HCT116 (cell line): ENCODE results near the gene IGSF21. TPM values are rescaled to one million over a fixed set of nuclear protein-coding genes. Genes with fewer than 3 reads are reported as not detected.

Experiments
- ATAC-seq: fragments of 200-7000 bp; cut with Tn5 transposase; 2 replicates; pipeline ENCODE4 v1.9.1; 2020; ENCODE audit warnings: mild to moderate bottlenecking, moderate library complexity
- BruUV-seq: library from RNA; stranded (reverse); fragments of 400-500 nt; replicated peaks from 2 replicates; lab custom pipeline; 2021; lab: Mats Ljungman, UMichigan
- CTCF ChIA-PET: fragments of 300-600 bp; sonication (Branson Sonifier 250); formaldehyde crosslinking; loops from one replicate; lab custom pipeline; 2021; ENCODE audit warnings: antibody characterized with exemption; lab: Charles Lee
- POLR2A ChIA-PET: fragments of 300-600, 350-600 bp; sonication (Branson Sonifier 250); formaldehyde crosslinking; loops from one replicate; lab custom pipeline; 2021; ENCODE audit warnings: antibody characterized with exemption; lab: Charles Lee
- RAD21 ChIA-PET, 2 experiments: fragments of 300-600 bp; sonication (Branson Sonifier 250); formaldehyde crosslinking; loops; one replicate each; lab custom pipeline; 2023; ENCODE audit warnings: low total read pairs in 2 of 2; ENCODE audit not compliant: uncharacterized antibody in 2 of 2, unreplicated experiment in 2 of 2, low non-redundant PET in 1 of 2; lab: Charles Lee
- DNase-seq: peaks from one replicate; pipeline ENCODE4 v3.0.0-alpha.2; 2010; ENCODE audit warnings: low read depth, low spot score
- H2AFZ ChIP-seq: fragments of 200-600 bp; shearing (Covaris generic), sonication (generic); 2 replicates; pipeline ENCODE4 v1.6.1; 2017; ENCODE audit warnings: low read depth, mixed run types, mixed read lengths, antibody characterized with exemption, low read length; ENCODE audit not compliant: poor library complexity, severe bottlenecking
- H3K27ac ChIP-seq: 2 replicates; pipeline ENCODE4 v1.5.1; 2012; ENCODE audit warnings: low read depth, low read length
- H3K27me3 ChIP-seq: fragments of 200-600 bp; sonication (generic); 2 replicates; pipeline ENCODE4 v1.6.1; 2016; ENCODE audit warnings: mixed run types, low read length, mixed read lengths; ENCODE audit not compliant: insufficient read depth
- H3K36me3 ChIP-seq, 2 experiments: fragments of 200-500 bp in 1 of 2; fragments of 200-600 bp in 1 of 2; sonication (Bioruptor generic) in 1 of 2; sonication (generic) in 1 of 2; 2 replicates each; pipeline versions ENCODE4 v1.5.1 to v1.6.1; 2014 to 2016; ENCODE audit warnings: low read length in 2 of 2, inconsistent platforms in 1 of 2, mixed read lengths in 1 of 2, mixed run types in 1 of 2; ENCODE audit not compliant: insufficient read depth in 2 of 2, control insufficient read depth in 1 of 2
- H3K4me1 ChIP-seq, 2 experiments: fragments of 200-600 bp in 1 of 2; sonication (generic) in 1 of 2; 2 replicates each; pipeline versions ENCODE4 v1.5.1 to v1.6.1; 2012 to 2017; ENCODE audit warnings: low read length in 2 of 2, inconsistent platforms in 1 of 2, mild to moderate bottlenecking in 1 of 2, mixed read lengths in 1 of 2, mixed run types in 1 of 2, moderate library complexity in 1 of 2; ENCODE audit not compliant: insufficient read depth in 2 of 2, control insufficient read depth in 1 of 2
- H3K4me2 ChIP-seq: fragments of 200-600 bp; sonication (generic); 2 replicates; pipeline ENCODE4 v1.6.1; 2017; ENCODE audit warnings: mixed run types, low read length, mixed read lengths
- H3K4me3 ChIP-seq, 2 experiments: fragments of 200-600 bp in 1 of 2; sonication (generic) in 1 of 2; replicated peaks in 1 of 2; 2 replicates each; pipeline ENCODE4 v1.5.1; 2011 to 2016; ENCODE audit warnings: low read length in 2 of 2, control low read depth in 1 of 2, low read depth in 1 of 2, mild to moderate bottlenecking in 1 of 2, mixed read lengths in 1 of 2, mixed run types in 1 of 2
- H3K79me2 ChIP-seq: fragments of 200-600 bp; sonication (generic); 2 replicates; pipeline ENCODE4 v1.6.1; 2017; ENCODE audit warnings: mild to moderate bottlenecking, mixed run types, low read length, moderate library complexity, mixed read lengths; ENCODE audit not compliant: insufficient read depth
- H3K9ac ChIP-seq: fragments of 200-600 bp; sonication (generic); 2 replicates; pipeline ENCODE4 v1.6.1; 2016; ENCODE audit warnings: low read length, mixed read lengths
- H3K9me2 ChIP-seq: fragments of 200-600 bp; sonication (generic), shearing (Covaris generic); 2 replicates; pipeline ENCODE4 v1.6.1; 2017; ENCODE audit warnings: mixed run types, mild to moderate bottlenecking, moderate library complexity; ENCODE audit not compliant: insufficient read depth
- H3K9me3 ChIP-seq, 2 experiments: fragments of 200-500 bp in 1 of 2; fragments of 200-600 bp in 1 of 2; sonication (Bioruptor generic) in 1 of 2; sonication (generic) in 1 of 2; 2 replicates each; pipeline ENCODE4 v1.6.1; 2014 to 2017; ENCODE audit warnings: low read length in 2 of 2, mixed read lengths in 2 of 2, inconsistent platforms in 1 of 2, low read depth in 1 of 2, mild to moderate bottlenecking in 1 of 2, mixed run types in 1 of 2, moderate library complexity in 1 of 2; ENCODE audit not compliant: control insufficient read depth in 1 of 2, insufficient read depth in 1 of 2
- H4K20me1 ChIP-seq: fragments of 200-600 bp; sonication (generic), shearing (Covaris generic); 2 replicates; pipeline ENCODE4 v1.6.1; 2017; ENCODE audit warnings: mixed run types, mild to moderate bottlenecking, moderate library complexity; ENCODE audit not compliant: insufficient read depth
- CEBPB ChIP-seq: IDR thresholded peaks from 2 replicates; pipeline ENCODE4 v1.6.1; 2012; ENCODE audit warnings: low read depth
- EGR1 ChIP-seq: IDR thresholded peaks from 2 replicates; pipeline ENCODE4 v1.6.1; 2012; ENCODE audit warnings: low read depth
- ELF1 ChIP-seq: IDR thresholded peaks from 2 replicates; pipeline ENCODE4 v1.6.1; 2012; ENCODE audit warnings: low read depth, borderline replicate concordance
- EZH2phosphoT487 ChIP-seq: fragments of 200-600 bp; IDR thresholded peaks from 2 replicates; pipeline ENCODE4 v1.6.1; 2018; ENCODE audit warnings: antibody characterized with exemption, borderline replicate concordance
- FOSL1 ChIP-seq: IDR thresholded peaks from 2 replicates; pipeline ENCODE4 v1.6.1; 2012; ENCODE audit warnings: low read depth
- SIN3A ChIP-seq: IDR thresholded peaks from 2 replicates; pipeline ENCODE4 v1.6.1; 2012; ENCODE audit warnings: low read depth
- SP1 ChIP-seq: IDR thresholded peaks from 2 replicates; pipeline ENCODE4 v1.6.1; 2012; ENCODE audit warnings: low read depth
- SRF ChIP-seq: IDR thresholded peaks from 2 replicates; pipeline ENCODE4 v1.6.1; 2012; ENCODE audit warnings: low read depth
- TCF7L2 ChIP-seq: IDR thresholded peaks from 2 replicates; pipeline ENCODE4 v1.7.0; 2011; ENCODE audit warnings: borderline replicate concordance, inconsistent platforms; ENCODE audit not compliant: insufficient read depth, insufficient read length; ENCODE audit errors: extremely low read depth
- ZNF274 ChIP-seq: fragments of 200-500 bp; sonication (Bioruptor generic); IDR thresholded peaks from 2 replicates; pipeline ENCODE4 v1.6.1; 2014; ENCODE audit warnings: mild to moderate bottlenecking, low read depth, low read length, inconsistent platforms
- intact Hi-C: fragments of 100-400 bp; cut with micrococcal nuclease; formaldehyde crosslinking; loops from 2 replicates; pipeline ENCODE4 v1.10.0; 2022
- total RNA-seq: library from RNA; stranded (reverse); gene quantifications from one replicate; pipeline ENCODE4 v1.2.1, GENCODE V29; 2021; ENCODE audit not compliant: unreplicated experiment
- TF ChIP-seq, protein P1 (sequence below): IDR thresholded peaks from 2 replicates; pipeline ENCODE4 v1.6.1; 2012

IGSF21 gene
- total RNA-seq, 1 experiment from 2014 or later: not detected

- no peaks in the 10 kb centered on the region for H3K4me1 ChIP-seq
- no peaks in the 10 kb centered on the region for H3K79me2 ChIP-seq
- ChIA-PET POLR2A (no interaction called here), RAD21 (no interaction called here)
- H3K36me3 ChIP-seq: no peaks in the 10 kb centered on the region
- no peak overlapping the region for H3K27ac ChIP-seq
- no peak overlapping the region for H3K4me3 ChIP-seq
- H3K9me3 ChIP-seq: no peaks in the 10 kb centered on the region
- no peak overlapping the region for H2AFZ ChIP-seq
- H3K9ac ChIP-seq: no peak overlapping the region
- ATAC-seq (no peak), DNase-seq (no peak)
- H3K9me2 ChIP-seq: no peaks in the 10 kb centered on the region
- no TSS peak for BruUV-seq
- H4K20me1 ChIP-seq: no peaks in the 10 kb centered on the region
- H3K4me2 ChIP-seq: no peak overlapping the region
- no peak for TF ChIP-seq ZNF274
- TF ChIP-seq, all 23 proteins: peak for 0
- H3K27me3 ChIP-seq: peaks cover 23% of the 10 kb centered on the region
- intact Hi-C loops: no loop called here
- CTCF ChIA-PET: interaction anchor here (1.0 kb wide), 1 partner anchor 283 kb away, joined by 3 read pairs; no protein-coding TSS in a partner anchor
Measured at GRCh38 chr1:18292531-18292930, 184.9 kb downstream of the IGSF21 start.

GRCh38 chr1:18293291-18293690, 185.7 kb downstream of the IGSF21 start:
- Histone ChIP-seq H3K9ac (no peak overlapping the region), H3K4me1 (no peaks in the 10 kb centered on the region), H2AFZ (no peak overlapping the region), H3K27me3 (peaks cover 29% of the 10 kb centered on the region), H3K4me3 (no peak overlapping the region), H3K27ac (no peak overlapping the region), H3K9me2 (no peaks in the 10 kb centered on the region), H3K36me3 (no peaks in the 10 kb centered on the region), H3K79me2 (no peaks in the 10 kb centered on the region), H3K4me2 (no peak overlapping the region), H3K9me3 (no peaks in the 10 kb centered on the region), H4K20me1 (no peaks in the 10 kb centered on the region)
- TF ChIP-seq FOSL1 (no peak), EZH2phosphoT487 (no peak), ELF1 (no peak), EGR1 (no peak), TCF7L2 (no peak), SRF (no peak), SP1 (no peak), CEBPB (no peak), SIN3A (no peak)
- TF ChIP-seq, protein P1, sequence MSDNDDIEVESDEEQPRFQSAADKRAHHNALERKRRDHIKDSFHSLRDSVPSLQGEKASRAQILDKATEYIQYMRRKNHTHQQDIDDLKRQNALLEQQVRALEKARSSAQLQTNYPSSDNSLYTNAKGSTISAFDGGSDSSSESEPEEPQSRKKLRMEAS: no peak
- ATAC-seq: no peak
- intact Hi-C loops: no loop called here
- no peak for DNase-seq
- CTCF ChIA-PET: interaction anchor here (0.8 kb wide), 1 partner anchor 282 kb away, joined by 3 read pairs; no protein-coding TSS in a partner anchor
- RAD21 ChIA-PET: no interaction called here
- POLR2A ChIA-PET: no interaction called here
- BruUV-seq: no TSS peak
